HK-2 (cell line): ENCODE measurements around the gene HNRNPA2B1.
"Not testable (repeated sequence)": the region's sequence is repeated elsewhere in the genome, so short reads cannot be mapped to it uniquely, and the experiment has no call there.

Source experiments
- DNase-seq: peaks from one replicate; pipeline ENCODE4 v3.0.0-alpha.2; 2018; ENCODE audit not compliant: unreplicated experiment

The HNRNPA2B1 gene

DNA sequence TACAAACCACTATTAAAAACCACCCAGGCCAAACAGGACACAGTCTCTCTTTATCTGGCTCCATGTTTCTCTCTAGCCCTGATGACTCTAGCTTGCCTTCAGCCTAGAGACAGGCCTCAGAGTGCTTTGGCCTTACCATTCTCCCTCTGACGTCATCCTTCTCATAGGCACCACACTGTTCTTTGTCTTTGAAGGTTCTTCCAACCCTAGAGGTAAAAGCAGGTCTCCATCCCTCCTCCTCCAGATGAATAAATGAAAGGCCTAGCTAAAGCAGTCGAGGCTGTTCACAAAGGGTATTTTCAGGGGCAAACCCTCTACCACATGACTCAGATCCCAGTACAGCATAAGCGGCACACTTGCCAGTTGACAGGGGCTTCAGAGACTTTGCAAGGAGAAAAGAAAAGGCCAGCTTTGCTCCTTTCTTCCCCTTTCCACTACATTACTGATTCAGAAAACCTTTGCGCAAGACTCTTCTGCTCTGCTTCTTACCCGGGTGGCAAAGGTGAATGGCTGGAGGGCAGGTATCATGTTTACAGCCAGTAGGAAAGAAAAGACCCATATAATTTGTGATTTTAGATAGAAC lies 33.8 kb downstream of the HNRNPA2B1 start:
- no peak for DNase-seq

GRCh38 chr7:26165950-26166683 lies 34.4 kb downstream of the HNRNPA2B1 start:
- DNase-seq: no peak

- not testable (repeated sequence) for DNase-seq
Observed at GRCh38 chr7:26163804-26164203, 36.7 kb downstream of the HNRNPA2B1 start.

DNA sequence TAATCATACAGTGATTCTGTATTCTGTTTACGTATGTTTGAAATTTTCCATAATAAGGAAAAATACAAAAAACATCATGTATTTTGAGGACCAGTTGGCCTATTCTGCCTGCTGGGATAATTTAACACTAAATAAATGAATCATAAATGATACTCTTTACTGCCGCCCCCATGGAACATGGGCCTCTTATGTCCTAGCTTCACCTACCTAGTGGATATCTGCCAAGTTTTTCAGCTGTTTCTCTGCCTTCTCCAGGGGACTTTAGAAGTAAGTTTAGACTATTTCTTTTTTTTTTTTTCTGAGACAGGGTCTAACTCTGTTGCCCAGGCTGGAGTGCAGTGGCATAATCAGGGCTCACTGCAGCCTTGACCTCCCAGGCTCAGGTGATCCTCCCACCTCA lies 38.1 kb downstream of the HNRNPA2B1 start:
- DNase-seq: no peak

GRCh38 chr7:26160896-26161295 lies 39.6 kb downstream of the HNRNPA2B1 start:
- DNase-seq: no peak

DNA sequence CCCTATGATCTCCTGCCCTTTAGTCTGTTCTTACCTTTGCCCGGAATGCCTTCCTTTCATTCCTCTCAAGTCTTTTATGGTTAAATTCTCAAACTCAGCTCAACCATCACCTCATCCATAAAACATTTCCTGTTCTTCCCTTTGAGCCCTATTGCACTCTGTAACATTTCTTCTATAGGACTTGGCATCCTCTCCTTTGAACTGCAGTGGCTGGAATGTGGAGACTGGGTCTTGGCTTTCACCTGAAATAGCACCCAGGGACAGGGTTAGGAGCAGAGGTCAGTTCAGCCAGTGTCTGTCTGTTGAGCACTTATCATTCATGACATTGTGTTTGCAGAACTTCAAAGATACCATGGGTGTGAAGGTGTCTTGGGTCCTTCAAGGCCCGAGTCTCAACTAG lies 41.3 kb downstream of the HNRNPA2B1 start:
- DNase-seq: no peak

GRCh38 chr7:26157520-26158105 lies 42.9 kb downstream of the HNRNPA2B1 start:
- DNase-seq: no peak

GRCh38 chr7:26156451-26157420 lies 43.8 kb downstream of the HNRNPA2B1 start:
- no peak for DNase-seq

GRCh38 chr7:26155531-26156375 lies 44.8 kb downstream of the HNRNPA2B1 start:
- DNase-seq: peak; percentile 59

- DNase-seq: peak; percentile 55
Observed at GRCh38 chr7:26153823-26154783, 46.4 kb downstream of the HNRNPA2B1 start.

- DNase-seq: peak; percentile 25
Observed at GRCh38 chr7:26153241-26153822, 47.2 kb downstream of the HNRNPA2B1 start.

DNA sequence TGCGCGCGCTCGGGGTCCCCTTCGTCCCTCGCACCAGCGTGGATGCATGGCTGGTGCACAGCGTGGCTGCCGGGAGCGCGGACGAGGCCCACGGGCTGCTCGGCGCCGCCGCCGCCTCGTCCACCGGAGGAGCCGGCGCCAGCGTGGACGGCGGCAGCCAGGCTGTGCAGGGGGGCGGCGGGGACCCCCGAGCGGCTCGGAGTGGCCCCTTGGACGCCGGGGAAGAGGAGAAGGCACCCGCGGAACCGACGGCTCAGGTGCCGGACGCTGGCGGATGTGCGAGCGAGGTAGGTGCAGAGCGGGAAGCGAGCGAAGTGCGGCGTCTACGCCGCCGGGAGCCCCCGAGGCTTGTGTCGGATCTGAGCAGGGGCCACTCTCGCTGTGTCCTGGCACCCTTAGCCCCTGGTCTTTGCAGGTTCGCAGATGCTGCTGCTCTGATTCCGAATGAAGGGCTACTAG lies 47.7 kb downstream of the HNRNPA2B1 start:
- DNase-seq: peak; percentile 30

DNA sequence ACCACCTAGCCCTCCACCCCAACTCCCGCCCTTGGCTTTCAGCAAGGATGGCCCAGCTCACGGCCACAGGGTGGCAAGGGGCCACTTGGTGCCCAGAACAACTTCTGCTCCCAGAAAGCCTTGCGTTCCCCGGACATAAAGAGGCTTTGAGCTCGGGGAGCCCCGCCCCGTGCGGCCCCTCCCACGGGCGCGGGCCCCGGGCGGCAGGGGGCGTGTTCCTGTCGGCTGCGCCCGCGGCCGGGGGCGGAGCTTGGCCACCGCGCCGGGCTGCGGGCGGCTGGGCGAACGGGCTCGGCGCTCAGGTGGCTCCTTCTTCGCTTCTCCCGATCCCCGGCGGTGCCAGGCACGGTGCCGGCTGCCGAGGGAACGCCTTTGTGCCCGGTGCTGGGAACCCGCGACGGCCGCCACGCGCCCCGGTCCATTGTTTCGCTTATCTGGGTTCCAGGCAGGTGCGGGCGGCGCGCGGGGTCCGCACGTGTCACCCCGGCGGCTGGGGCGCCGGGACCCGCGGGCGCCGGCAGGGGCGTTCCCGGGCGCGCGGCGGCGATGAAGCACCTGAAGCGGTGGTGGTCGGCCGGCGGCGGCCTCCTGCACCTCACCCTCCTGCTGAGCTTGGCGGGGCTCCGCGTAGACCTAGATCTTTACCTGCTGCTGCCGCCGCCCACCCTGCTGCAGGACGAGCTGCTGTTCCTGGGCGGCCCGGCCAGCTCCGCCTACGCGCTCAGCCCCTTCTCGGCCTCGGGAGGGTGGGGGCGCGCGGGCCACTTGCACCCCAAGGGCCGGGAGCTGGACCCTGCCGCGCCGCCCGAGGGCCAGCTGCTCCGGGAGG lies 48.4 kb downstream of the HNRNPA2B1 start, which contains the start of gene NFE2L3:
Gene NFE2L3, plus strand, starts transcription at position 246 of the 829 bp plus-strand sequence. Its CDS starts 301 bp downstream, at position 547.
- DNase-seq: peak; percentile 72

- DNase-seq: no peak
Observed at GRCh38 chr7:26151650-26151952, 48.9 kb downstream of the HNRNPA2B1 start.

DNA sequence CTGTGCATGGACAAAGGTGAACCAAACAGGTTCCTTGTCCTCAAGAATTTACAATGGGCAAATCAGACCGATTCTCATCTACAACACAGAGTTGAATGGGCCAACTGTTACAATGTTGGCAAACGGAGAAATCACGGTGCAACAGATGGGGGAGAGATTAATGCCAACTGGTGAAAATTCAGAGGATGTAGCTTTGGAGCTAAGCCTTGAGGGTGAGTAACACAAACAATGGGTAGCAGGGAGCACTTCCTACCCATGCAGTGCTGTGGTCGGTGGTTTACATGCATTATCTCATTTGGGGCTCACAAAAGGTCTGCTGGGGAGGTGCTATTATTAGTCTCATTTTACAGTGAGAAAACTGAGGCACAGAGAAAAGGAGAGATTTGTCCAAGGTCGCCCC lies 49.5 kb downstream of the HNRNPA2B1 start:
- DNase-seq: no peak

GRCh38 chr7:26149391-26149977 lies 51.1 kb downstream of the HNRNPA2B1 start:
- DNase-seq: no peak

- DNase-seq: not testable (repeated sequence)
Observed at GRCh38 chr7:26148307-26148700, 52.2 kb downstream of the HNRNPA2B1 start.

GRCh38 chr7:26147646-26148306 lies 52.8 kb downstream of the HNRNPA2B1 start:
- DNase-seq: not testable (repeated sequence)
